Regular cardiac myocyte (primary cell): Measurements from ENCODE around the gene RFLNA. TPM values are rescaled to one million over a fixed set of nuclear protein-coding genes. Genes with fewer than 3 reads are reported as not detected.

Source experiments
- total RNA-seq: library from RNA; depleted of rRNA; stranded (reverse); fragments of >200 nt; gene quantifications from 2 replicates; pipeline ENCODE4 v1.2.3, GENCODE V29; 2014

RFLNA gene, protein sequence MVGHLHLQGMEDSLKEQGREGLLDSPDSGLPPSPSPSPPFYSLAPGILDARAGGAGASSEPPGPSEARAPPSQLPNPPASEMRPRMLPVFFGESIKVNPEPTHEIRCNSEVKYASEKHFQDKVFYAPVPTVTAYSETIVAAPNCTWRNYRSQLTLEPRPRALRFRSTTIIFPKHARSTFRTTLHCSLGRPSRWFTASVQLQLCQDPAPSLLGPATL
- 2.3 and 43.1 TPM in 2 replicates for total RNA-seq

DNA sequence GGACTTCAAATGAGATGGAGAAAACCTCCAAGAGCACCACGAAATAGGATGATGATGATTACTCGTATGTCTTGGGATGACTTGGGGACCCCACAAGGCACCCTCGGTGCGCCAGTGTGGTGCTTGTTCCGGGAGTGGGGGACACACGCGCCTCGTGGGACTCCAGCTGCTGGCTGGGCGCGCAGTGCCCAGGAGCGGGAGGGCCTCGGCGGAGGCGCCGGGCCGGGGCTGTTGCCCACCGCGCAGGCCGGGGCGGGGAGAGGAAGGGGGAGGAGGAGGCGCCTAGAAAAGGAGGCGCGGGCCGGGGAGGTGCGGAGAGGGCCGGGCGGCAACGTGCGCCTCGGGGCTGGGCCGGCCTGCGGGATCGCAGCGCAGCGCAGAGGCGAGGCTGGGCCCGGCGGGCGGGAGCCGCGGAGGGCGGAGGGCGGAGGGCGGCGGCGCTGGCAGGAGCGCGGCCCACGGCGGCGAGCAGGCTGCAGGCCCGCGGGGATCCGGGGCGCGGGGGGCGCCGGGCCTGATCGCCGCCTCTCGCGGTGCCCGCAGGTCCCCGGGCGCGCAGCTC is at the start of gene RFLNA:
Gene RFLNA, plus strand, starts transcription at position 314 of the 562 bp plus-strand sequence. CDS start 337 bp downstream, outside the sequence.

